Mesothelial cell of epicardium (in vitro differentiated cells): ENCODE measurements around the gene MND1. TPM values are rescaled to one million over a fixed set of nuclear protein-coding genes. Genes with fewer than 3 reads are reported as not detected.

Experiments used
- DNase-seq, 2 experiments: peaks; one replicate each; pipeline ENCODE4 v3.0.0; 2021; ENCODE audit warnings: low spot score in 2 of 2; ENCODE audit not compliant: unreplicated experiment in 2 of 2
- H3K27ac Mint-ChIP-seq: 2 replicates; pipeline ENCODE4 v1.8.0; 2021; ENCODE audit warnings: mixed read lengths
- H3K27me3 Mint-ChIP-seq: 2 replicates; pipeline ENCODE4 v1.8.0; 2021; ENCODE audit warnings: low read depth, mixed read lengths
- H3K36me3 Mint-ChIP-seq: 2 replicates; pipeline ENCODE4 v1.8.0; 2021; ENCODE audit warnings: mixed read lengths
- H3K4me1 Mint-ChIP-seq: 2 replicates; pipeline ENCODE4 v1.8.0; 2021; ENCODE audit warnings: mixed read lengths
- H3K4me3 Mint-ChIP-seq: 2 replicates; pipeline ENCODE4 v1.8.0; 2021; ENCODE audit warnings: mild to moderate bottlenecking, moderate library complexity, mixed read lengths
- H3K9me3 Mint-ChIP-seq: 2 replicates; pipeline ENCODE4 v1.8.0; 2021; ENCODE audit warnings: mixed read lengths
- CTCF ChIP-seq: fragments of 200-600 bp; sonication (generic); IDR thresholded peaks from one replicate; pipeline ENCODE4 v1.5.0; 2021; ENCODE audit warnings: antibody characterized with exemption; ENCODE audit not compliant: unreplicated experiment
- total RNA-seq: library from RNA; stranded (reverse); gene quantifications from 3 replicates; pipeline ENCODE4 v1.2.1, GENCODE V29; 2021

Gene MND1
- total RNA-seq, 1 donor from 2014 or later: 9.1 TPM

GRCh38 chr4:153426207-153426885 lies 81.9 kb downstream of the MND1 start:
- H3K4me1 Mint-ChIP-seq: no peaks in the 10 kb centered on the region
- H3K36me3 Mint-ChIP-seq: no peaks in the 10 kb centered on the region
- no peak for TF ChIP-seq CTCF
- H3K9me3 Mint-ChIP-seq: no peaks in the 10 kb centered on the region
- H3K27me3 Mint-ChIP-seq: no peaks in the 10 kb centered on the region
- DNase-seq: no peak
- H3K27ac Mint-ChIP-seq: no peak overlapping the region
- no peak overlapping the region for H3K4me3 Mint-ChIP-seq

GRCh38 chr4:153427363-153428071 lies 83.0 kb downstream of the MND1 start:
- DNase-seq: no peak
- Mint-ChIP-seq H3K27me3 (no peaks in the 10 kb centered on the region), H3K4me3 (no peak overlapping the region), H3K27ac (no peak overlapping the region), H3K36me3 (no peaks in the 10 kb centered on the region), H3K4me1 (no peaks in the 10 kb centered on the region), H3K9me3 (no peaks in the 10 kb centered on the region)
- no peak for TF ChIP-seq CTCF

GRCh38 chr4:153428941-153429475 lies 84.5 kb downstream of the MND1 start:
- Mint-ChIP-seq H3K9me3 (no peaks in the 10 kb centered on the region), H3K4me3 (no peak overlapping the region), H3K27ac (no peak overlapping the region), H3K4me1 (peaks cover 9% of the 10 kb centered on the region), H3K27me3 (no peaks in the 10 kb centered on the region), H3K36me3 (no peaks in the 10 kb centered on the region)
- no peak for TF ChIP-seq CTCF
- DNase-seq: no peak

DNA sequence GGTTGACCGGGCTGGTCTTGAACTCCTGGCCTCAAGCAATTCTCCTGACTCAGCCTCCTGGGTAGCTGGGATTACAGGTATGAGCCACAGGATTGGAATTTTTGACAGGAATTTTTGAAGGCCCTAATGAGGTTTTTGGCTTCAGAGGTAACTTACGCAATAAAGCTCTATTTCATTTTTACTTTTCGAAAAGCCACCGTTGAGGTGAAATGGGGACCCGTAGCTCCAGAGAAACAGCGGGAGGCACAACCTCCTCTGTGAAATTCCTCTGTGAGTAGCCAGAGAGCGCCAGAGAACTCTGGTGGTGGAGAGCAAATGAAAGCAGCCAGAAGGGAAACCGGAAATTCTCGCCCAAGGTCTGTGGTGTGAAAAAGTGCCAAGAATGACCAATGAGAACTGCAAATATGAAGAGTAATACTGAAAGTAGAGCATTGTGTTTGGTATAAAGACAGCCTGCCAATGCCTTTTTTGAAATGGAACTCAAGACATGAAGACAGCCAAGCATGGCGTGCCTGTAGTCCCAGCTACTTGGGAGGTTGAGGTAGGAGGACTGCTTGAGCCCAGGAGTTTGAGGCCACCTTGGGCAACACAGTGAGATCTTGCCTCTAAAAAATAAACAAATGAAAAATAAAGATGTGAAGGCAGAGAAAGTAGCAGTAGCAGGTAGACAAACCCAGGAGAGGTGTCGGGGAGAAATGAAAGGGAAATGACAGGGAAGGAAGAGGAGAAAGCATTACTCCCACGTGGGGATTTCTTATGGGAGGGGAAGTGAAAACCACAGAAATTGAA lies 88.7 kb downstream of the MND1 start:
- Mint-ChIP-seq H3K27ac (no peak overlapping the region), H3K9me3 (no peaks in the 10 kb centered on the region), H3K4me3 (no peak overlapping the region), H3K4me1 (peaks cover 11% of the 10 kb centered on the region), H3K27me3 (no peaks in the 10 kb centered on the region), H3K36me3 (no peaks in the 10 kb centered on the region)
- TF ChIP-seq CTCF: no peak
- no peak for DNase-seq

- DNase-seq: no peak
- H3K36me3 Mint-ChIP-seq: no peaks in the 10 kb centered on the region
- H3K27me3 Mint-ChIP-seq: no peaks in the 10 kb centered on the region
- no peak for TF ChIP-seq CTCF
- H3K9me3 Mint-ChIP-seq: no peaks in the 10 kb centered on the region
- H3K4me3 Mint-ChIP-seq: no peak overlapping the region
- no peak overlapping the region for H3K27ac Mint-ChIP-seq
- H3K4me1 Mint-ChIP-seq: peaks cover 11% of the 10 kb centered on the region
Observed at GRCh38 chr4:153433754-153434105, 89.2 kb downstream of the MND1 start.
